HepG2 (cell line): ENCODE data around the gene ABCC8. TPM values are rescaled to one million over a fixed set of nuclear protein-coding genes. Genes with fewer than 3 reads are reported as not detected.
A peak's percentile ranks its signal among the peaks of the same experiment; 100 is the strongest.

Source experiments
- ATAC-seq: fragments of 200-7000 bp; cut with Tn5 transposase; 3 replicates; pipeline ENCODE4 v1.9.1; 2020; ENCODE audit warnings: mild to moderate bottlenecking, moderate library complexity
- BruUV-seq: library from RNA; stranded (reverse); fragments of 400-500 nt; replicated peaks from 2 replicates; lab custom pipeline; 2021; lab: Mats Ljungman, UMichigan
- CTCF ChIA-PET: fragments of 300-600 bp; formaldehyde crosslinking; extraction: SDS; loops from one replicate; lab custom pipeline; 2021; ENCODE audit warnings: low total read pairs, inconsistent platforms, low intra/inter-chr PET ratio; lab: Yijun Ruan, JAX
- POLR2A ChIA-PET: fragments of 350-600 bp; sonication (Branson Sonifier 250); formaldehyde crosslinking; loops from one replicate; lab custom pipeline; 2020; ENCODE audit warnings: antibody characterized with exemption, inconsistent platforms; lab: Yijun Ruan, JAX
- DNase-seq: peaks from one replicate; pipeline ENCODE4 v3.0.0-alpha.2; 2015; ENCODE audit warnings: low spot score
- FAIRE-seq: peaks from 3 replicates; lab custom pipeline; 2011; peaks lifted over from hg19 to GRCh38; lab: Jason Lieb, UNC
- H2AFZ ChIP-seq: one replicate; pipeline ENCODE4 v1.6.1; 2011; ENCODE audit warnings: low read length, inconsistent platforms
- H3K27ac ChIP-seq: fragments of 300-600 bp; 3 replicates; pipeline ENCODE4 v1.8.0; 2011; ENCODE audit warnings: mixed run types, mild to moderate bottlenecking, mixed read lengths, low read length, inconsistent platforms; ENCODE audit not compliant: insufficient read depth; ENCODE audit errors: extremely low read length
- H3K27me3 ChIP-seq, 2 experiments: fragments of 200-600 bp in 1 of 2; 2 replicates in 1 of 2; 3 replicates in 1 of 2; pipeline versions ENCODE4 v1.6.0 to v1.8.0; 2011; ENCODE audit warnings: low read length in 2 of 2, mild to moderate bottlenecking in 2 of 2, moderate library complexity in 2 of 2, inconsistent platforms in 1 of 2; ENCODE audit not compliant: insufficient read depth in 2 of 2, control insufficient read depth in 1 of 2
- H3K36me3 ChIP-seq, 2 experiments: fragments of 200-600 bp in 1 of 2; replicated peaks in 1 of 2; 2 replicates in 1 of 2; 3 replicates in 1 of 2; pipeline versions ENCODE4 v1.5.1 to v1.8.0; 2011; ENCODE audit warnings: low read length in 2 of 2, inconsistent platforms in 1 of 2; ENCODE audit not compliant: insufficient read depth in 2 of 2, control insufficient read depth in 1 of 2
- H3K4me1 ChIP-seq: 2 replicates; pipeline ENCODE4 v1.5.1; 2012; ENCODE audit warnings: low read length, inconsistent platforms; ENCODE audit not compliant: insufficient read depth
- H3K4me2 ChIP-seq: 2 replicates; pipeline ENCODE4 v1.6.0; 2011; ENCODE audit warnings: low read depth, low read length, inconsistent platforms
- H3K4me3 ChIP-seq, 3 experiments: fragments of 200-600 bp in 1 of 3; sonication (generic), shearing (Covaris generic) in 1 of 3; replicated peaks in 1 of 3; 2 replicates each; pipeline ENCODE4 v1.5.1; 2011 to 2016; ENCODE audit warnings: low read length in 3 of 3, inconsistent platforms in 2 of 3, low read depth in 2 of 3, mild to moderate bottlenecking in 2 of 3, control low read depth in 1 of 3, mixed read lengths in 1 of 3; ENCODE audit not compliant: insufficient read depth in 1 of 3
- H3K79me2 ChIP-seq: one replicate; pipeline ENCODE4 v1.6.1; 2011; ENCODE audit warnings: low read length, inconsistent platforms; ENCODE audit not compliant: insufficient read depth
- H3K9ac ChIP-seq: 2 replicates; pipeline ENCODE4 v1.6.0; 2011; ENCODE audit warnings: mild to moderate bottlenecking, low read depth, low read length, inconsistent platforms; ENCODE audit not compliant: insufficient read depth
- H3K9me3 ChIP-seq: 2 replicates; pipeline ENCODE4 v1.5.1; 2012; ENCODE audit warnings: mild to moderate bottlenecking, low read length
- H4K20me1 ChIP-seq: 2 replicates; pipeline ENCODE4 v1.6.0; 2011; ENCODE audit warnings: inconsistent platforms, mild to moderate bottlenecking, low read length, moderate library complexity; ENCODE audit not compliant: insufficient read depth
- GMEB2 ChIP-seq: IDR thresholded peaks from 2 replicates; pipeline ENCODE4 v1.6.1; 2016; ENCODE audit warnings: missing biosample characterization, missing genetic modification reagents, low read depth
- HBP1 ChIP-seq: IDR thresholded peaks from 2 replicates; pipeline ENCODE4 v1.6.1; 2016; ENCODE audit warnings: low read depth, control low read depth
- HMGA1 ChIP-seq: sonication (generic); formaldehyde crosslinking; conservative IDR thresholded peaks from 2 replicates; pipeline ENCODE4 v1.4.0; 2020; ENCODE audit warnings: missing genetic modification reagents
- HNRNPH1 ChIP-seq: fragments of 200-400 bp; formaldehyde crosslinking; optimal IDR thresholded peaks from 2 replicates; pipeline ENCODE3; 2017; ENCODE audit warnings: mild to moderate bottlenecking, low read depth, low read length
- PRMT3 ChIP-seq: sonication (generic); formaldehyde crosslinking; IDR thresholded peaks from 2 replicates; pipeline ENCODE4 v1.8.1; 2022; ENCODE audit warnings: low read depth, mild to moderate bottlenecking, moderate library complexity, missing genetic modification reagents, borderline replicate concordance
- SRSF4 ChIP-seq: fragments of 200-400 bp; formaldehyde crosslinking; IDR thresholded peaks from one replicate; pipeline ENCODE4 v1.6.1; 2018; ENCODE audit warnings: mild to moderate bottlenecking, low read depth, low read length, moderate library complexity; ENCODE audit not compliant: poor library complexity, severe bottlenecking
- SRSF9 ChIP-seq: fragments of 200-400 bp; formaldehyde crosslinking; IDR thresholded peaks from 2 replicates; pipeline ENCODE4 v1.6.1; 2018; ENCODE audit warnings: borderline replicate concordance, mild to moderate bottlenecking, low read depth, low read length; ENCODE audit not compliant: insufficient read depth, poor library complexity, severe bottlenecking
- TFAP4 ChIP-seq: sonication (generic); IDR thresholded peaks from 2 replicates; pipeline ENCODE4 v1.6.1; 2016; ENCODE audit warnings: low read depth, borderline replicate concordance
- ZNF253 ChIP-seq: sonication (generic); formaldehyde crosslinking; IDR thresholded peaks from 2 replicates; pipeline ENCODE4 v1.8.0; 2022; ENCODE audit warnings: mild to moderate bottlenecking, missing genetic modification reagents, borderline replicate concordance
- ZNF83 ChIP-seq: sonication (generic); formaldehyde crosslinking; IDR thresholded peaks from 2 replicates; pipeline ENCODE4 v1.4.0; 2020; ENCODE audit warnings: missing genetic modification reagents, mild to moderate bottlenecking, borderline replicate concordance
- WGBS: methylation state at CpG from one replicate; pipeline ENCODE4 v1.1.6; 2017; ENCODE audit warnings: low lambda C conversion rate; 5-methylcytosine and 5-hydroxymethylcytosine counted together
- in situ Hi-C: cut with HindIII; loops from 2 replicates; pipeline ENCODE4 v1.10.0; 2017; ENCODE audit warnings: low pct_unique_long_range_greater_than_20kb; ENCODE audit not compliant: extremely low pct_ligation_motif_present
- intact Hi-C: fragments of 100-400 bp; cut with micrococcal nuclease; formaldehyde crosslinking; loops from one replicate; pipeline ENCODE4 v1.10.0; 2022; ENCODE audit not compliant: unreplicated experiment
- polyA plus RNA-seq, 8 experiments: library from polyadenylated mRNA; depleted of rRNA in 3 of 8; stranded (reverse) in 7 of 8; unstranded in 1 of 8; fragments of >200 nt; fragmentation: Illumina TruSeq in 4 of 8; extraction: Trizol in 4 of 8; gene quantifications; 2 replicates each; pipeline versions ENCODE4 v1.2.1 to v1.2.3, GENCODE V29; 2011 to 2016; ENCODE audit warnings: low read depth in 4 of 8, missing spikeins in 1 of 8, mixed read lengths in 1 of 8; ENCODE audit not compliant: insufficient read depth in 1 of 8
- total RNA-seq, 5 experiments: library from RNA; depleted of rRNA; stranded (reverse); fragments of >200 nt; fragmentation: Illumina TruSeq; extraction: Trizol; gene quantifications; 2 replicates each; pipeline ENCODE4 v1.2.3, GENCODE V29; 2016; ENCODE audit warnings: low read depth in 1 of 5
- TF ChIP-seq, protein P1 (sequence below): sonication (generic); formaldehyde crosslinking; conservative IDR thresholded peaks from 2 replicates; pipeline ENCODE4 v1.8.0; 2022; ENCODE audit warnings: missing genetic modification reagents
- TF ChIP-seq, protein P2 (sequence below): sonication (generic); formaldehyde crosslinking; IDR thresholded peaks from 2 replicates; pipeline ENCODE4 v1.5.1; 2020; ENCODE audit warnings: missing genetic modification reagents, mild to moderate bottlenecking, borderline replicate concordance
- TF ChIP-seq, protein P3 (sequence below): sonication (generic); formaldehyde crosslinking; IDR thresholded peaks from 2 replicates; pipeline ENCODE4 v1.4.0; 2020; ENCODE audit warnings: mild to moderate bottlenecking, missing genetic modification reagents

ABCC8 gene
- total and polyA plus RNA-seq, 2 of the 13 experiments (the other 11 are each of a cell fraction or from before 2014, with no cell fraction given) = not detected

GRCh38 chr11:17352950-17353820 is 123.5 kb downstream of the ABCC8 start:
- peak overlapping the region; percentile 82 for H3K9ac ChIP-seq
- H3K79me2 ChIP-seq = peaks cover 38% of the 10 kb centered on the region
- H3K4me2 ChIP-seq = peak overlapping the region; percentile 99
- CTCF ChIA-PET = interaction anchor here (1.3 kb wide), 1 partner anchor 151 kb away, joined by 3 read pairs; no protein-coding TSS in a partner anchor
- under 1% methylated on average over 36 of the region's 69 CpGs for WGBS
- no peak overlapping the region for H2AFZ ChIP-seq
- H3K36me3 ChIP-seq = peaks cover 2 to 16% of the 10 kb centered on the region in 2 experiments; a peak in 4 of 5 replicates
- H3K27ac ChIP-seq = peak overlapping the region; percentile 96
- FAIRE-seq (no peak), DNase-seq (peak; percentile 56), ATAC-seq (peak; percentile 85)
- H3K27me3 ChIP-seq = peaks cover 0 to 4% of the 10 kb centered on the region in 2 experiments; a peak in 2 of 5 replicates
- in situ Hi-C loops = loop anchor here (10.0 kb wide), 1 partner anchor 148 kb away; the partner anchor contains the start of gene PIK3C2A
- TSS peak; percentile 88 for BruUV-seq
- POLR2A ChIA-PET = interaction anchor here (0.8 to 3.2 kb wide), 6 partner anchors 9 to 342 kb away, joined by 3 to 13 read pairs (median 6); partner anchors contain the start of genes NUCB2, PIK3C2A and RPS13
- H3K9me3 ChIP-seq = no peaks in the 10 kb centered on the region
- intact Hi-C loops = loop anchor here (2.0 kb wide), 3 partner anchors 76 to 156 kb away; partner anchors contain the start of gene NUCB2
- no peaks in the 10 kb centered on the region; the same call in 1 of the 2 replicates for H4K20me1 ChIP-seq
- H3K4me1 ChIP-seq = peaks cover 35% of the 10 kb centered on the region
- peak overlapping the region; percentile 73 to 84 (median 76) for H3K4me3 ChIP-seq
- TF ChIP-seq GMEB2 (CRISPR knock-in tag) (no peak), SRSF9 (no peak), ZNF253 (CRISPR knock-in tag) (0 out of 2 replicates have a peak, but pooled peaks have one; percentile 56), TFAP4 (no peak; the same call in 1 of the 2 replicates), HMGA1 (CRISPR knock-in tag) (no peak), PRMT3 (peak; percentile 50; the same call in 1 of the 2 replicates), HNRNPH1 (no peak), SRSF4 (peak; percentile 69), HBP1 (CRISPR knock-in tag) (0 out of 2 replicates have a peak, but pooled peaks have one; percentile 41), ZNF83 (CRISPR knock-in tag) (peak; percentile 94; the same call in 1 of the 2 replicates)
- TF ChIP-seq, protein P1, sequence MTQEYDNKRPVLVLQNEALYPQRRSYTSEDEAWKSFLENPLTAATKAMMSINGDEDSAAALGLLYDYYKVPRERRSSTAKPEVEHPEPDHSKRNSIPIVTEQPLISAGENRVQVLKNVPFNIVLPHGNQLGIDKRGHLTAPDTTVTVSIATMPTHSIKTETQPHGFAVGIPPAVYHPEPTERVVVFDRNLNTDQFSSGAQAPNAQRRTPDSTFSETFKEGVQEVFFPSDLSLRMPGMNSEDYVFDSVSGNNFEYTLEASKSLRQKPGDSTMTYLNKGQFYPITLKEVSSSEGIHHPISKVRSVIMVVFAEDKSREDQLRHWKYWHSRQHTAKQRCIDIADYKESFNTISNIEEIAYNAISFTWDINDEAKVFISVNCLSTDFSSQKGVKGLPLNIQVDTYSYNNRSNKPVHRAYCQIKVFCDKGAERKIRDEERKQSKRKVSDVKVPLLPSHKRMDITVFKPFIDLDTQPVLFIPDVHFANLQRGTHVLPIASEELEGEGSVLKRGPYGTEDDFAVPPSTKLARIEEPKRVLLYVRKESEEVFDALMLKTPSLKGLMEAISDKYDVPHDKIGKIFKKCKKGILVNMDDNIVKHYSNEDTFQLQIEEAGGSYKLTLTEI = no peak
- TF ChIP-seq, protein P2, sequence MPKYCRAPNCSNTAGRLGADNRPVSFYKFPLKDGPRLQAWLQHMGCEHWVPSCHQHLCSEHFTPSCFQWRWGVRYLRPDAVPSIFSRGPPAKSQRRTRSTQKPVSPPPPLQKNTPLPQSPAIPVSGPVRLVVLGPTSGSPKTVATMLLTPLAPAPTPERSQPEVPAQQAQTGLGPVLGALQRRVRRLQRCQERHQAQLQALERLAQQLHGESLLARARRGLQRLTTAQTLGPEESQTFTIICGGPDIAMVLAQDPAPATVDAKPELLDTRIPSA (CRISPR knock-in tag) = no peak
- TF ChIP-seq, protein P3, sequence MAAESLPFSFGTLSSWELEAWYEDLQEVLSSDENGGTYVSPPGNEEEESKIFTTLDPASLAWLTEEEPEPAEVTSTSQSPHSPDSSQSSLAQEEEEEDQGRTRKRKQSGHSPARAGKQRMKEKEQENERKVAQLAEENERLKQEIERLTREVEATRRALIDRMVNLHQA (CRISPR knock-in tag) = no peak
